A673 (cell line): Measurements from ENCODE around the gene SYT8. TPM values are rescaled to one million over a fixed set of nuclear protein-coding genes. Genes with fewer than 3 reads are reported as not detected.

ENCODE experiments used
- BruUV-seq: library from RNA; stranded (reverse); fragments of 400-500 nt; replicated peaks from 2 replicates; lab custom pipeline; 2021; lab: Mats Ljungman, UMichigan
- CTCF ChIA-PET: fragments of 300-600 bp; sonication (Branson Sonifier 250); formaldehyde crosslinking; loops from one replicate; lab custom pipeline; 2022; ENCODE audit warnings: antibody characterized with exemption; lab: Charles Lee
- POLR2A ChIA-PET: fragments of 300-600 bp; sonication (Branson Sonifier 250); formaldehyde crosslinking; loops from one replicate; lab custom pipeline; 2022; ENCODE audit warnings: antibody characterized with exemption; ENCODE audit not compliant: low non-redundant PET; lab: Charles Lee
- DNase-seq: peaks from one replicate; pipeline ENCODE4 v3.0.0-alpha.2; 2015; ENCODE audit warnings: low spot score
- H3K27ac ChIP-seq: fragments of 200-600 bp; sonication (generic); 2 replicates; pipeline ENCODE4 v1.5.1; 2016; ENCODE audit warnings: mixed run types, low read depth, mild to moderate bottlenecking, mixed read lengths, antibody characterized with exemption, low read length; ENCODE audit not compliant: poor library complexity, severe bottlenecking
- H3K27me3 ChIP-seq: fragments of 200-600 bp; sonication (generic); replicated peaks from 2 replicates; pipeline ENCODE4 v1.6.1; 2017; ENCODE audit warnings: mixed run types, low read depth, mild to moderate bottlenecking, mixed read lengths, antibody characterized with exemption, low read length; ENCODE audit not compliant: insufficient read depth, poor library complexity
- H3K36me3 ChIP-seq: fragments of 200-600 bp; sonication (generic); 2 replicates; pipeline ENCODE4 v1.6.1; 2016; ENCODE audit warnings: mixed run types, mild to moderate bottlenecking, mixed read lengths, antibody characterized with exemption, low read length; ENCODE audit not compliant: insufficient read depth, poor library complexity, severe bottlenecking
- H3K4me1 ChIP-seq: fragments of 200-600 bp; sonication (generic); 2 replicates; pipeline ENCODE4 v1.6.1; 2017; ENCODE audit warnings: mixed run types, mild to moderate bottlenecking, mixed read lengths, antibody characterized with exemption, low read length; ENCODE audit not compliant: insufficient read depth, poor library complexity, severe bottlenecking
- H3K4me3 ChIP-seq: fragments of 200-600 bp; sonication (generic); 2 replicates; pipeline ENCODE4 v1.5.1; 2016; ENCODE audit warnings: low read depth, mixed run types, mild to moderate bottlenecking, mixed read lengths, low read length; ENCODE audit not compliant: poor library complexity, severe bottlenecking
- H3K9me3 ChIP-seq: fragments of 200-600 bp; sonication (generic); 2 replicates; pipeline ENCODE4 v1.6.1; 2016; ENCODE audit warnings: mixed run types, low read depth, mild to moderate bottlenecking, mixed read lengths, antibody characterized with exemption, low read length; ENCODE audit not compliant: poor library complexity, severe bottlenecking
- CTCF ChIP-seq: fragments of 300-800, 200-600 bp; sonication (generic); conservative IDR thresholded peaks from 2 replicates; pipeline ENCODE4 v1.5.1; 2017; ENCODE audit warnings: low read depth, mild to moderate bottlenecking, antibody characterized with exemption, low read length, moderate library complexity, mixed read lengths
- EZH2 ChIP-seq: fragments of 200-600 bp; sonication (generic); IDR thresholded peaks from 2 replicates; pipeline ENCODE4 v1.6.1; 2017; ENCODE audit warnings: borderline replicate concordance, low read depth, mild to moderate bottlenecking, mixed read lengths, antibody characterized with exemption, low read length; ENCODE audit not compliant: poor library complexity, severe bottlenecking
- intact Hi-C: fragments of 100-400 bp; cut with micrococcal nuclease; formaldehyde crosslinking; loops from one replicate; pipeline ENCODE4 v1.10.0; 2022; ENCODE audit not compliant: unreplicated experiment
- total RNA-seq: library from RNA; stranded (reverse); gene quantifications from 2 replicates; pipeline ENCODE4 v1.2.3, GENCODE V29; 2021

Gene SYT8
- total RNA-seq, 1 experiment from 2014 or later = not detected

DNA sequence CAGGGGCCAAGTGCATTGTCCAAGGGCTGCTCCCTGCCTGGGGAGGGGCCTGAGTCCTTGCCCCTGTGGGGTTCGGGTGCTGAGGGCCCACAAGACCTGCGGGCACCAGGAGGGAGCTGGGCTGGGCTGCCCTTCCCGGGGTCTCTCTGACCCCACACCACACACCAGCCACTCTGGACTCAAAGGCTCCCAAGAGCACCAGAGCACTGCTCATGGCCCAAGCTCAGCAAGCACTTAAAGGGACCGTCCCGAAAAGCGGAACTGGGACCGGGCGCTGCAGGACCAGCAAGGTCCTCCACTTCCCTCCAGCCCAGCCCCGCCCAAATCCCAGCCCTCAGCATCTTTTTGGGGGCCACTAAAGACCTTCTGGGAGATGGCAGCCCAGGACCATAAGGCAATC is 23.4 kb downstream of the SYT8 start:
- Histone ChIP-seq H3K9me3 (no peaks in the 10 kb centered on the region), H3K4me3 (no peak overlapping the region), H3K4me1 (no peaks in the 10 kb centered on the region), H3K27me3 (peaks cover 16% of the 10 kb centered on the region), H3K27ac (no peak overlapping the region), H3K36me3 (no peaks in the 10 kb centered on the region)
- intact Hi-C loops = no loop called here
- ChIA-PET CTCF (no interaction called here), POLR2A (interaction anchor here (0.6 kb wide), 1 partner anchor 11 kb away, joined by 3 read pairs; no protein-coding TSS in a partner anchor)
- TF ChIP-seq EZH2 (no peak), CTCF (no peak)
- no peak for DNase-seq
- BruUV-seq = no TSS peak

GRCh38 chr11:1858576-1858975 is 23.8 kb downstream of the SYT8 start:
- intact Hi-C loops = no loop called here
- ChIA-PET CTCF (no interaction called here), POLR2A (no interaction called here)
- TF ChIP-seq CTCF (no peak), EZH2 (no peak)
- no peak overlapping the region for H3K27ac ChIP-seq
- H3K4me1 ChIP-seq = no peaks in the 10 kb centered on the region
- H3K9me3 ChIP-seq = no peaks in the 10 kb centered on the region
- no peak overlapping the region for H3K4me3 ChIP-seq
- DNase-seq = no peak
- no TSS peak for BruUV-seq
- H3K36me3 ChIP-seq = no peaks in the 10 kb centered on the region
- peaks cover 20% of the 10 kb centered on the region for H3K27me3 ChIP-seq

DNA sequence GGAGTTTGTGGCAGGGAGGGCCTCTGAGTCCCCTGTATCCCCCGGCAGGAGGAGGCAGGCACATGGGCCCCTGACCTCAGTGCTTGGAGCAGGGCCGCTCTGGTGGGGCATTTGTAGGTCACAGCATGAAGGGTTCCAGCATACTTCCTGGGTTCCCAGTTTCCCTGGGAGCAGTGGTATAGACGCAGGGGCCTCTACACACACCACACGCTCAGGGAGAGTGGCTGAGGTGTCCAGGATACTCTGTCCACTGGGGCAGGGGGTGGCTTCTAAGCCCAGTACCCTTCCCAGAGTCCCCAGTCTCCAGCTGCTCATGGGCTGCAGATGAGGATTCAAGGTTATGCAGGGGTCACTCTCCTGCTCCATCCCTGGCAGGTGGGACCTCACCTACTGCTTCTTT is 24.2 kb downstream of the SYT8 start:
- DNase-seq = no peak
- TF ChIP-seq EZH2 (no peak), CTCF (no peak)
- H3K36me3 ChIP-seq = no peaks in the 10 kb centered on the region
- H3K4me1 ChIP-seq = no peaks in the 10 kb centered on the region
- intact Hi-C loops = no loop called here
- ChIA-PET CTCF (no interaction called here), POLR2A (no interaction called here)
- H3K27me3 ChIP-seq = peaks cover 24% of the 10 kb centered on the region
- H3K4me3 ChIP-seq = no peak overlapping the region
- BruUV-seq = no TSS peak
- H3K27ac ChIP-seq = no peak overlapping the region
- H3K9me3 ChIP-seq = no peaks in the 10 kb centered on the region
